Activated T-helper 17 cell treated with anti-CD3 and anti-CD28 coated beads, Interleukin-2, amount 50 U/mL, for 72 hours (primary cell): Measurements from ENCODE around the gene ARMH3. TPM values are rescaled to one million over a fixed set of nuclear protein-coding genes. Genes with fewer than 3 reads are reported as not detected.
A peak's percentile ranks its signal among the peaks of the same experiment; 100 is the strongest.
"Not testable (repeated sequence)": the region's sequence is repeated elsewhere in the genome, so short reads cannot be mapped to it uniquely, and the experiment has no call there.

ENCODE experiments used
- ATAC-seq: fragments of 150-1000 bp; cut with Tn5 transposase; replicated peaks from 2 replicates; pipeline ENCODE4 v1.10.0; 2021; ENCODE audit warnings: mild to moderate bottlenecking, moderate library complexity
- H3K27ac Mint-ChIP-seq: one replicate; pipeline ENCODE4 v1.8.0; 2022; ENCODE audit warnings: mixed read lengths
- H3K27me3 Mint-ChIP-seq: one replicate; pipeline ENCODE4 v1.8.0; 2022; ENCODE audit warnings: mixed read lengths
- H3K36me3 Mint-ChIP-seq: one replicate; pipeline ENCODE4 v1.8.0; 2022; ENCODE audit warnings: low read depth, mild to moderate bottlenecking, mixed read lengths
- H3K4me1 Mint-ChIP-seq: one replicate; pipeline ENCODE4 v1.8.0; 2022; ENCODE audit warnings: mixed read lengths
- H3K4me3 Mint-ChIP-seq: one replicate; pipeline ENCODE4 v1.8.0; 2022; ENCODE audit warnings: mild to moderate bottlenecking, mixed read lengths
- H3K9me3 Mint-ChIP-seq: one replicate; pipeline ENCODE4 v1.8.0; 2022; ENCODE audit warnings: mixed read lengths
- total RNA-seq, 2 donors: library from RNA; stranded (reverse); gene quantifications; one replicate each; pipeline ENCODE4 v1.2.3, GENCODE V29; 2022

The ARMH3 gene
- total RNA-seq, 2 donors from 2014 or later = 27.7 to 38.5 TPM

- peak; percentile 19 for ATAC-seq
- Mint-ChIP-seq H3K27ac (peak overlapping the region; percentile 86), H3K27me3 (no peaks in the 10 kb centered on the region), H3K4me3 (peak overlapping the region; percentile 83), H3K9me3 (no peaks in the 10 kb centered on the region), H3K4me1 (peaks cover 6% of the 10 kb centered on the region), H3K36me3 (no peaks in the 10 kb centered on the region)
These were observed 9.8 kb upstream of the ARMH3 start for GRCh38 chr10:102065561-102066398.

- Mint-ChIP-seq H3K4me3 (peak within 1 kb of the TSS; percentile 87), H3K36me3 (no peaks in the 10 kb centered on the region), H3K27me3 (no peaks in the 10 kb centered on the region), H3K4me1 (peaks cover 6% of the 10 kb centered on the region), H3K9me3 (no peaks in the 10 kb centered on the region), H3K27ac (peak within 1 kb of the TSS; percentile 91)
- peak; percentile 98 for ATAC-seq
These were observed 9.0 kb upstream of the ARMH3 start, which contains the start of gene HPS6 for GRCh38 chr10:102064868-102065560. Gene HPS6, plus strand, starts transcription at chr10:102065349. Its CDS starts 126 bp downstream, at chr10:102065475.

DNA sequence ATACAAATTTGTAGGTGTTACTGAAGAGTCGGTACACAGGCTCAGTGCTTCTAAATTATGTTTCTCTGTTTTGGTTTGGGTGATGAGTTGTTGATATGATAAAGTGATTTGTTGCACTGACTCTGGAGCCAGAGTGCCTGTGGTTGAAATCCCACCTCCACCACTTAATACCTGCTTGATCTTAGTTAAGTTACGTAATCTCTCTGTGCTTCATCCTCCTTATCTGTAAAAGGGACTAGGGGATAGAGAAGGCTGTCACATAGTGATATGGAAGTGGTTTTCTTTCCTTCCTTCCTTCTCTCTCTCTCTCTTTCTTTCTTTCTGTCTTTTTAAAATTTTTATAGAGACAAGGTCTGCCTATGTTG, 8.5 kb upstream of the ARMH3 start:
- Mint-ChIP-seq H3K4me1 (peaks cover 6% of the 10 kb centered on the region), H3K27me3 (no peaks in the 10 kb centered on the region), H3K27ac (peak overlapping the region; percentile 91), H3K36me3 (no peaks in the 10 kb centered on the region), H3K9me3 (no peaks in the 10 kb centered on the region), H3K4me3 (peak overlapping the region; percentile 87)
- ATAC-seq = no peak

DNA sequence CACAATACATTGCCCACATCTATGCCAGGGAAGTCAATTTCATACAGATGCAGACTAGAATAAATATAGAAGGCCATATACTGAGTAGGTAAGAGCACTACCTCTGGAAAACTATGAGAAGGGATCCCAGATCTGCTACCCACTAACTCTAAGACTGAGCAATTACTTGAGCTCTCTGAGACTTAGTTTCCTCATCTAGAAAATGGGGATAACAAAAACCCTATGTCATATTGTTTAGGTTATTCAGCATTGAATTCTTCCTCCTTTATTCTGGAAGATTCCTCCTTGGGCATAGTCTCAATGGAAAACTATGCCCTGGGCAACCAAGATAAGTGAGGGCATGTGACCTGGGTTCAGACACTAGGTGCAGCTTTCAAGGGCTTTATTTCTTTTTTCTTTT, 4.0 kb upstream of the ARMH3 start:
- ATAC-seq = no peak
- H3K27ac Mint-ChIP-seq = no peak overlapping the region
- H3K36me3 Mint-ChIP-seq = no peaks in the 10 kb centered on the region
- no peak overlapping the region for H3K4me3 Mint-ChIP-seq
- no peaks in the 10 kb centered on the region for H3K9me3 Mint-ChIP-seq
- H3K27me3 Mint-ChIP-seq = no peaks in the 10 kb centered on the region
- peaks cover 6% of the 10 kb centered on the region for H3K4me1 Mint-ChIP-seq

DNA sequence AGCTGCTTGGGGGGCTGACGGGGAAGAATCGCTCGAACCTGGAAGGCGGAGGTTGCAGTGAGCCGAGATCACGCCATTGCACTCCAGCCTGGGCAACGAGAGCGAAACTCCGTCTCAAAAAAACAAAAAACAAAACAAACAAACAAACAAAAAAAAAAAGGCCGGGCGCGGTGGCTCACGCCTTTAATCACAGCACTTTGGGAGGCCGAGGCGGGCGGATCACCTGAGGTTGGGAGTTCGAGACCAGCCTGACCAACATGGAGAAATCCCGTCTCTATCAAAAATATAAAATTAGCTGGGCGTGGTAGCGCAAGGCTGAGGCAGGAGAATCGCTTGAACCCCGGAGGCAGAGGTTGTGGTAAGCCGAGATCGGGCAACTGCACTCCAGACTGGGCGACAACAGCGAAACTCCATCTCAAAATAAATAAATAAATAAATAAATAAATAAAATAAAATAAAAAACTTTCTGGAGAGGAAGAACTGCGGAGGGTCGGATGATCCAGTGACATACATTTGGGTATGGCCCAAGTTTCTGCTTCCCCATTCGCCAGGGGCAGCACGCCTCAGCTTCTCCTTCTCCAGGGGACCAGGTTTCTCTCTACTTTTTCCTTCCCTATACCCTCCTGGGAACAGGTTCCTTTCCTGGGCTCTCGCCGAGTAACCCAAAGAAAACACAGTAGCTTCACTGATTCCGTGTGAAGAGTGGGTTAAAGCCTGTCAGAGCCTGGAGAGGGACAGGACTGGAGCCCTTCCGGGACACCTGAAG, 909 bp downstream of the ARMH3 start:
- H3K27me3 Mint-ChIP-seq, H3K36me3 Mint-ChIP-seq, H3K9me3 Mint-ChIP-seq, ATAC-seq: not testable (repeated sequence)
- H3K27ac Mint-ChIP-seq = peak overlapping the region; percentile 96
- peaks cover 18% of the 10 kb centered on the region for H3K4me1 Mint-ChIP-seq
- peak overlapping the region; percentile 94 for H3K4me3 Mint-ChIP-seq

DNA sequence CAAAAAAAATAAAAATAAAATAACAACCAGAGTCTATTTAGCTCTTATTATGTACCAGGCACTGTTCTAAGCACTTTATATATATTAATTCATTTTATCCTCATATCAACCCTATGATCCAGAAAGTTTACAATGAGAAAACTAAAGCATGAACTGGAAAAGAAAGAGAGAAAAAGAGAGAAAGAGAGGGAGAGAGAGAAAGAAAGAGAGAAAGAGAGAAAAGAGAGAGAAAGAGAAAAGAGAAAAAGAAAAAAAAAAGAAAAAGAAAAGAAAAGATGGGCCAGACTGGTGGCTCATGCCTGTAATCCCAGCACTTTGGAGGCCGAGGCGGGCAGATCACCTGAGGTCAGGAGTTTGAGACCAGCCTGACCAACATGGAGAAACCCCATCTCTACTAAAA, 9.9 kb downstream of the ARMH3 start:
- no peak for ATAC-seq
- Mint-ChIP-seq H3K27me3 (no peaks in the 10 kb centered on the region), H3K4me1 (peaks cover 23% of the 10 kb centered on the region), H3K36me3 (no peaks in the 10 kb centered on the region), H3K9me3 (no peaks in the 10 kb centered on the region), H3K27ac (no peak overlapping the region), H3K4me3 (no peak overlapping the region)

GRCh38 chr10:102045292-102045691, 10.7 kb downstream of the ARMH3 start:
- H3K27me3 Mint-ChIP-seq = no peaks in the 10 kb centered on the region
- no peak overlapping the region for H3K27ac Mint-ChIP-seq
- H3K4me3 Mint-ChIP-seq = no peak overlapping the region
- H3K4me1 Mint-ChIP-seq = peaks cover 23% of the 10 kb centered on the region
- H3K36me3 Mint-ChIP-seq = no peaks in the 10 kb centered on the region
- ATAC-seq = no peak
- H3K9me3 Mint-ChIP-seq = no peaks in the 10 kb centered on the region

GRCh38 chr10:102040305-102041050, 15.5 kb downstream of the ARMH3 start:
- Mint-ChIP-seq H3K4me1 (peaks cover 9% of the 10 kb centered on the region), H3K27ac (no peak overlapping the region), H3K27me3 (no peaks in the 10 kb centered on the region), H3K4me3 (no peak overlapping the region), H3K9me3 (no peaks in the 10 kb centered on the region), H3K36me3 (peaks cover 37% of the 10 kb centered on the region)
- no peak for ATAC-seq

DNA sequence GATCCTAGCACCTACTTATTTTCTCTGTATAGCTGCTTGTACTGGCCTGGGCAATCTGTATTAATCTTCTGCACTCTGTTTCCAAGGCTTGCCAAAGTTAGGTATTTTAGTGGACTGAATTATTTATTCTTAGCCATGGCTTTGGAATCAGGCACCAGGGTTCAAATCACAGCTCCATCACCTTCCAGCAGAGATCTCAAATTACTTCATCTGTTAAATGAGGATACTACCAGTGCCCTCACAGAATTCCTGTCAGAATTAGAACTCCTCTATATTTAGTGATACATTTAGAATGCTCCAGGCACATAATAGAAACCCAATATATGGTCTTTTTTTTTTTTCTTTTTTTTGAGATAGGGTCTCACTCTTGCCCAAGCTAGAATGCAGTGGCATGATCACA, 17.6 kb downstream of the ARMH3 start:
- H3K4me3 Mint-ChIP-seq = no peak overlapping the region
- no peak overlapping the region for H3K27ac Mint-ChIP-seq
- no peaks in the 10 kb centered on the region for H3K9me3 Mint-ChIP-seq

GRCh38 chr10:102035807-102036206, 20.2 kb downstream of the ARMH3 start:
- not testable (repeated sequence) for H3K27ac Mint-ChIP-seq, H3K9me3 Mint-ChIP-seq, H3K27me3 Mint-ChIP-seq, ATAC-seq, H3K4me1 Mint-ChIP-seq, H3K4me3 Mint-ChIP-seq
- peaks cover 70% of the 10 kb centered on the region for H3K36me3 Mint-ChIP-seq

More for the DNA sequence above, 17.6 kb downstream of the ARMH3 start:
- peaks cover 45% of the 10 kb centered on the region for H3K36me3 Mint-ChIP-seq
- no peak for ATAC-seq
- H3K27me3 Mint-ChIP-seq = no peaks in the 10 kb centered on the region
- H3K4me1 Mint-ChIP-seq = peaks cover 4% of the 10 kb centered on the region

DNA sequence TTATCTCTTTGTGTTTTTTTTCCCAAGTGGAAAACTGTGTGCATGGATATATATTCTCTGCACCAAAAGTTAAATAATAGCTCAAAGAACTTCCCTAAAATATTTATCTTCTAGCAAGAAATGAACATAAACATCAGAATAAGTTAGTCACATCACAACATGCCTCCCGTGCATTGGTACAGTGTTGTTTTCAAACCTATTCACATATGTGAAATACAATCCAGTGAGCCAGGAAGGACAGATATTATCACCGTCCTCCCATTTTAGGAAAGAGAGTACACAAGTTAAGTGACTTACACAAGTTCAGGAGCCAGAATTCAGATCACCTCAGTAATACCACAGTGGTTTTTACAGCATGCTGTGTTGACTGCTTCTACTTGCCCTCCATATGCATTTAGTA, 22.2 kb downstream of the ARMH3 start:
- no peak overlapping the region for H3K27ac Mint-ChIP-seq
- H3K4me1 Mint-ChIP-seq = no peaks in the 10 kb centered on the region
- H3K4me3 Mint-ChIP-seq = no peak overlapping the region
- no peaks in the 10 kb centered on the region for H3K9me3 Mint-ChIP-seq
- H3K36me3 Mint-ChIP-seq = peaks cover 72% of the 10 kb centered on the region
- no peaks in the 10 kb centered on the region for H3K27me3 Mint-ChIP-seq
- no peak for ATAC-seq

GRCh38 chr10:102027261-102027660, 28.7 kb downstream of the ARMH3 start:
- H3K4me1 Mint-ChIP-seq = no peaks in the 10 kb centered on the region
- peaks cover 88% of the 10 kb centered on the region for H3K36me3 Mint-ChIP-seq
- no peak overlapping the region for H3K4me3 Mint-ChIP-seq
- ATAC-seq = no peak
- H3K9me3 Mint-ChIP-seq = no peaks in the 10 kb centered on the region
- no peak overlapping the region for H3K27ac Mint-ChIP-seq
- H3K27me3 Mint-ChIP-seq = no peaks in the 10 kb centered on the region

GRCh38 chr10:102024799-102025198, 31.2 kb downstream of the ARMH3 start:
- no peaks in the 10 kb centered on the region for H3K27me3 Mint-ChIP-seq
- H3K9me3 Mint-ChIP-seq = no peaks in the 10 kb centered on the region
- H3K36me3 Mint-ChIP-seq = peaks cover 85% of the 10 kb centered on the region
- H3K4me3 Mint-ChIP-seq = no peak overlapping the region
- H3K4me1 Mint-ChIP-seq = no peaks in the 10 kb centered on the region
- H3K27ac Mint-ChIP-seq = no peak overlapping the region
- ATAC-seq = no peak

GRCh38 chr10:102020938-102021337, 35.0 kb downstream of the ARMH3 start:
- H3K27me3 Mint-ChIP-seq = no peaks in the 10 kb centered on the region
- H3K36me3 Mint-ChIP-seq = peaks cover 79% of the 10 kb centered on the region
- no peak overlapping the region for H3K27ac Mint-ChIP-seq
- H3K9me3 Mint-ChIP-seq = no peaks in the 10 kb centered on the region
- peak; percentile 40 for ATAC-seq
- H3K4me3 Mint-ChIP-seq = no peak overlapping the region
- H3K4me1 Mint-ChIP-seq = no peaks in the 10 kb centered on the region
